HepG2 (cell line): ENCODE results near the gene PROX1. TPM values are rescaled to one million over a fixed set of nuclear protein-coding genes. Genes with fewer than 3 reads are reported as not detected.
A peak's percentile ranks its signal among the peaks of the same experiment; 100 is the strongest.

ENCODE experiments used
- ATAC-seq: fragments of 200-7000 bp; cut with Tn5 transposase; 3 replicates; pipeline ENCODE4 v1.9.1; 2020; ENCODE audit warnings: mild to moderate bottlenecking, moderate library complexity
- BruUV-seq: library from RNA; stranded (reverse); fragments of 400-500 nt; replicated peaks from 2 replicates; lab custom pipeline; 2021; lab: Mats Ljungman, UMichigan
- CTCF ChIA-PET: fragments of 300-600 bp; formaldehyde crosslinking; extraction: SDS; loops from one replicate; lab custom pipeline; 2021; ENCODE audit warnings: low total read pairs, inconsistent platforms, low intra/inter-chr PET ratio; lab: Yijun Ruan, JAX
- POLR2A ChIA-PET: fragments of 350-600 bp; sonication (Branson Sonifier 250); formaldehyde crosslinking; loops from one replicate; lab custom pipeline; 2020; ENCODE audit warnings: antibody characterized with exemption, inconsistent platforms; lab: Yijun Ruan, JAX
- DNase-seq: peaks from one replicate; pipeline ENCODE4 v3.0.0-alpha.2; 2015; ENCODE audit warnings: low spot score
- FAIRE-seq: peaks from 3 replicates; lab custom pipeline; 2011; peaks lifted over from hg19 to GRCh38; lab: Jason Lieb, UNC
- H2AFZ ChIP-seq: one replicate; pipeline ENCODE4 v1.6.1; 2011; ENCODE audit warnings: low read length, inconsistent platforms
- H3K27ac ChIP-seq: fragments of 300-600 bp; 3 replicates; pipeline ENCODE4 v1.8.0; 2011; ENCODE audit warnings: mixed run types, mild to moderate bottlenecking, mixed read lengths, low read length, inconsistent platforms; ENCODE audit not compliant: insufficient read depth; ENCODE audit errors: extremely low read length
- H3K27me3 ChIP-seq, 2 experiments: fragments of 200-600 bp in 1 of 2; 2 replicates in 1 of 2; 3 replicates in 1 of 2; pipeline versions ENCODE4 v1.6.0 to v1.8.0; 2011; ENCODE audit warnings: low read length in 2 of 2, mild to moderate bottlenecking in 2 of 2, moderate library complexity in 2 of 2, inconsistent platforms in 1 of 2; ENCODE audit not compliant: insufficient read depth in 2 of 2, control insufficient read depth in 1 of 2
- H3K36me3 ChIP-seq, 2 experiments: fragments of 200-600 bp in 1 of 2; replicated peaks in 1 of 2; 2 replicates in 1 of 2; 3 replicates in 1 of 2; pipeline versions ENCODE4 v1.5.1 to v1.8.0; 2011; ENCODE audit warnings: low read length in 2 of 2, inconsistent platforms in 1 of 2; ENCODE audit not compliant: insufficient read depth in 2 of 2, control insufficient read depth in 1 of 2
- H3K4me1 ChIP-seq: 2 replicates; pipeline ENCODE4 v1.5.1; 2012; ENCODE audit warnings: low read length, inconsistent platforms; ENCODE audit not compliant: insufficient read depth
- H3K4me2 ChIP-seq: 2 replicates; pipeline ENCODE4 v1.6.0; 2011; ENCODE audit warnings: low read depth, low read length, inconsistent platforms
- H3K4me3 ChIP-seq, 3 experiments: fragments of 200-600 bp in 1 of 3; sonication (generic), shearing (Covaris generic) in 1 of 3; replicated peaks in 1 of 3; 2 replicates each; pipeline ENCODE4 v1.5.1; 2011 to 2016; ENCODE audit warnings: low read length in 3 of 3, inconsistent platforms in 2 of 3, low read depth in 2 of 3, mild to moderate bottlenecking in 2 of 3, control low read depth in 1 of 3, mixed read lengths in 1 of 3; ENCODE audit not compliant: insufficient read depth in 1 of 3
- H3K79me2 ChIP-seq: one replicate; pipeline ENCODE4 v1.6.1; 2011; ENCODE audit warnings: low read length, inconsistent platforms; ENCODE audit not compliant: insufficient read depth
- H3K9ac ChIP-seq: 2 replicates; pipeline ENCODE4 v1.6.0; 2011; ENCODE audit warnings: mild to moderate bottlenecking, low read depth, low read length, inconsistent platforms; ENCODE audit not compliant: insufficient read depth
- H3K9me3 ChIP-seq: 2 replicates; pipeline ENCODE4 v1.5.1; 2012; ENCODE audit warnings: mild to moderate bottlenecking, low read length
- H4K20me1 ChIP-seq: 2 replicates; pipeline ENCODE4 v1.6.0; 2011; ENCODE audit warnings: inconsistent platforms, mild to moderate bottlenecking, low read length, moderate library complexity; ENCODE audit not compliant: insufficient read depth
- FOXO1 ChIP-seq: sonication (generic); formaldehyde crosslinking; IDR thresholded peaks from 2 replicates; pipeline ENCODE4 v1.4.0; 2020; ENCODE audit warnings: missing genetic modification reagents
- KDM4B ChIP-seq: sonication (generic); formaldehyde crosslinking; IDR thresholded peaks from 2 replicates; pipeline ENCODE4 v1.4.0; 2020; ENCODE audit warnings: missing genetic modification reagents
- NR2F6 ChIP-seq, 2 experiments: IDR thresholded peaks; 2 replicates each; pipeline ENCODE4 v1.6.1; 2016; ENCODE audit warnings: antibody characterized with exemption in 1 of 2, mild to moderate bottlenecking in 1 of 2
- POGK ChIP-seq: sonication (generic); formaldehyde crosslinking; conservative IDR thresholded peaks from 2 replicates; pipeline ENCODE4 v1.8.0; 2022; ENCODE audit warnings: mild to moderate bottlenecking, moderate library complexity, missing genetic modification reagents
- PRDM4 ChIP-seq: sonication (generic); formaldehyde crosslinking; IDR thresholded peaks from 2 replicates; pipeline ENCODE4 v1.9.0; 2021; ENCODE audit warnings: missing genetic modification reagents, borderline replicate concordance
- RAD21 ChIP-seq: fragments of 450-650 bp; formaldehyde crosslinking; IDR thresholded peaks from 2 replicates; pipeline ENCODE4 v1.5.0; 2020; ENCODE audit warnings: mild to moderate bottlenecking
- ZFP82 ChIP-seq: sonication (generic); formaldehyde crosslinking; IDR thresholded peaks from 2 replicates; pipeline ENCODE4 v1.5.1; 2020; ENCODE audit warnings: mild to moderate bottlenecking, missing genetic modification reagents, borderline replicate concordance
- ZNF318 ChIP-seq: sonication (generic); formaldehyde crosslinking; IDR thresholded peaks from 2 replicates; pipeline ENCODE4 v1.4.0; 2020; ENCODE audit warnings: mild to moderate bottlenecking, missing genetic modification reagents
- ZNF44 ChIP-seq: sonication (generic); formaldehyde crosslinking; IDR thresholded peaks from 2 replicates; pipeline ENCODE4 v1.5.1; 2020; ENCODE audit warnings: mild to moderate bottlenecking, missing genetic modification reagents
- ZNF883 ChIP-seq: sonication (generic); formaldehyde crosslinking; IDR thresholded peaks from 2 replicates; pipeline ENCODE4 v1.5.1; 2020; ENCODE audit warnings: mild to moderate bottlenecking, missing genetic modification reagents; ENCODE audit errors: not compliant biosample characterization
- ZSCAN30 ChIP-seq: sonication (generic); formaldehyde crosslinking; IDR thresholded peaks from 2 replicates; pipeline ENCODE4 v1.5.0; 2020; ENCODE audit warnings: mild to moderate bottlenecking, missing genetic modification reagents
- WGBS: methylation state at CpG from one replicate; pipeline ENCODE4 v1.1.6; 2017; ENCODE audit warnings: low lambda C conversion rate; 5-methylcytosine and 5-hydroxymethylcytosine counted together
- in situ Hi-C: cut with HindIII; loops from 2 replicates; pipeline ENCODE4 v1.10.0; 2017; ENCODE audit warnings: low pct_unique_long_range_greater_than_20kb; ENCODE audit not compliant: extremely low pct_ligation_motif_present
- intact Hi-C: fragments of 100-400 bp; cut with micrococcal nuclease; formaldehyde crosslinking; loops from one replicate; pipeline ENCODE4 v1.10.0; 2022; ENCODE audit not compliant: unreplicated experiment
- polyA plus RNA-seq, 8 experiments: library from polyadenylated mRNA; depleted of rRNA in 3 of 8; stranded (reverse) in 7 of 8; unstranded in 1 of 8; fragments of >200 nt; fragmentation: Illumina TruSeq in 4 of 8; extraction: Trizol in 4 of 8; gene quantifications; 2 replicates each; pipeline versions ENCODE4 v1.2.1 to v1.2.3, GENCODE V29; 2011 to 2016; ENCODE audit warnings: low read depth in 4 of 8, missing spikeins in 1 of 8, mixed read lengths in 1 of 8; ENCODE audit not compliant: insufficient read depth in 1 of 8
- total RNA-seq, 5 experiments: library from RNA; depleted of rRNA; stranded (reverse); fragments of >200 nt; fragmentation: Illumina TruSeq; extraction: Trizol; gene quantifications; 2 replicates each; pipeline ENCODE4 v1.2.3, GENCODE V29; 2016; ENCODE audit warnings: low read depth in 1 of 5

The PROX1 gene
- total and polyA plus RNA-seq, 2 of the 13 experiments (the other 11 are each of a cell fraction or from before 2014, with no cell fraction given): 12.3 to 30.2 TPM

- no peak for TF ChIP-seq ZNF318
These were observed 46.8 kb upstream of the PROX1 start (continued) for GRCh38 chr1:213940947-213941346.

- Histone ChIP-seq H4K20me1 (no peaks in the 10 kb centered on the region), H3K9me3 (peaks cover 3% of the 10 kb centered on the region), H3K79me2 (no peaks in the 10 kb centered on the region), H3K4me1 (peaks cover 24% of the 10 kb centered on the region), H3K27ac (no peak overlapping the region), H2AFZ (no peak overlapping the region), H3K4me3 (no peak overlapping the region), H3K27me3 (no peaks in the 10 kb centered on the region), H3K36me3 (no peaks in the 10 kb centered on the region), H3K4me2 (no peak overlapping the region), H3K9ac (no peak overlapping the region)
- ChIA-PET CTCF (no interaction called here), POLR2A (no interaction called here)
- DNase-seq: no peak
- intact Hi-C loops: no loop called here
- peak; percentile 42 for FAIRE-seq
- 97% methylated on average over 3 of the region's 3 CpGs for WGBS
- no peak for ATAC-seq
- in situ Hi-C loops: no loop called here
- no TSS peak for BruUV-seq
- TF ChIP-seq KDM4B (CRISPR knock-in tag) (no peak), RAD21 (no peak), PRDM4 (CRISPR knock-in tag) (no peak), ZNF883 (no peak), POGK (no peak), ZFP82 (no peak), ZNF44 (no peak), ZSCAN30 (CRISPR knock-in tag) (no peak), NR2F6 (IDR thresholded peaks at IDR 0.05) (no peak), NR2F6 (CRISPR knock-in tag; IDR thresholded peaks at IDR 0.05) (no peak), FOXO1 (CRISPR knock-in tag) (no peak)
These were observed 45.7 kb upstream of the PROX1 start for GRCh38 chr1:213942061-213942460.
